Measurements from ENCODE around the gene ZMYM2.

DNA sequence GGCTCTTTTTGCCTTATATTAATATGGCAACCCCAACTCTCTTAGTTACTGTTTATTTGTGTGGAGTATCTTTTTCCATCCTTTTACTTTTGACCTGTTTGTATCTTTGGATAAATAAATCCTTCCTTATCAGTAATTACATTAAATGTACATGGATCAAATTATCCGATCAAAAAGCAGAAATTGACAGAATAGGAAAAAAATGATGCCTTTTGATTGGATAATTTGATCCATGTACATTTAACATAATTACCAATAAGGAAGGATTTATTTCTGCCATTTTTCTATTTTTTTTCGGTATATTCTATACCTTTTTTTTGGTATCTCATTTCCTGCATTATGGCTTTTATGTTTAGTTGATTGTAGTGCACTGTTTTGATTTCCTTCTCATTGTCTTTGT, 57.2 kb downstream of the ZMYM2 start:
- TF ChIP-seq, protein P1, sequence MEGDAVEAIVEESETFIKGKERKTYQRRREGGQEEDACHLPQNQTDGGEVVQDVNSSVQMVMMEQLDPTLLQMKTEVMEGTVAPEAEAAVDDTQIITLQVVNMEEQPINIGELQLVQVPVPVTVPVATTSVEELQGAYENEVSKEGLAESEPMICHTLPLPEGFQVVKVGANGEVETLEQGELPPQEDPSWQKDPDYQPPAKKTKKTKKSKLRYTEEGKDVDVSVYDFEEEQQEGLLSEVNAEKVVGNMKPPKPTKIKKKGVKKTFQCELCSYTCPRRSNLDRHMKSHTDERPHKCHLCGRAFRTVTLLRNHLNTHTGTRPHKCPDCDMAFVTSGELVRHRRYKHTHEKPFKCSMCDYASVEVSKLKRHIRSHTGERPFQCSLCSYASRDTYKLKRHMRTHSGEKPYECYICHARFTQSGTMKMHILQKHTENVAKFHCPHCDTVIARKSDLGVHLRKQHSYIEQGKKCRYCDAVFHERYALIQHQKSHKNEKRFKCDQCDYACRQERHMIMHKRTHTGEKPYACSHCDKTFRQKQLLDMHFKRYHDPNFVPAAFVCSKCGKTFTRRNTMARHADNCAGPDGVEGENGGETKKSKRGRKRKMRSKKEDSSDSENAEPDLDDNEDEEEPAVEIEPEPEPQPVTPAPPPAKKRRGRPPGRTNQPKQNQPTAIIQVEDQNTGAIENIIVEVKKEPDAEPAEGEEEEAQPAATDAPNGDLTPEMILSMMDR (IDR thresholded peaks at IDR 0.05; ENCODE audit: borderline replicate concordance, extremely low read depth, low read length, poor library complexity, severe bottlenecking) = no peak
- no peak for TF ChIP-seq EZH2 (IDR thresholded peaks at IDR 0.05; ENCODE audit: borderline replicate concordance, low read depth, low read length, severe bottlenecking)
